ENCODE data around the gene GALNT4.

GALNT4 gene

DNA sequence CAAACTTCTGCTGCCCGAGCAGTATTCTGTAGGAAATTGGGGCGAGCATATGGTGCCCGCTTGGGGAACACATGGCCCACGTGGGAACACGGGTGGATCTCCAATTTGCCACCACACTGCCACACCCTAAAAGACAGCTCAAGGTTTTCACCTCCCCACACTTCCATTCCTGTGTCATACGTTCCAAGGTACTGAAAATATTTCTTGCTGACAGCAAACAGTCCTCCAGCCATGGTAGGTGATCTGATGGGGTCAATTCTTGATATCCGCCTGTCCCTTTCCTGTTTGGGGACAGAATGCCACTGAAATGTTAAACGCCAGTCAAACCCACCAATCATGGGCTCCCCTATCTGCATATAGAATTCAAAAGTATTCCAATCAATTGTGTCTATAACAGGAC is 1.2 kb downstream of the GALNT4 start:
- Mint-ChIP-seq H3K4me3 (peak overlapping the region; percentile 95), H3K27me3 (ENCODE audit: low read depth) (no peaks in the 10 kb centered on the region), H3K9me3 (no peaks in the 10 kb centered on the region), H3K36me3 (ENCODE audit: low read depth) (peaks cover 47% of the 10 kb centered on the region), H3K27ac (peak overlapping the region; percentile 88), H3K4me1 (ENCODE audit: low read depth) (peaks cover 53% of the 10 kb centered on the region)
- no peak for DNase-seq (ENCODE audit: low spot score)

DNA sequence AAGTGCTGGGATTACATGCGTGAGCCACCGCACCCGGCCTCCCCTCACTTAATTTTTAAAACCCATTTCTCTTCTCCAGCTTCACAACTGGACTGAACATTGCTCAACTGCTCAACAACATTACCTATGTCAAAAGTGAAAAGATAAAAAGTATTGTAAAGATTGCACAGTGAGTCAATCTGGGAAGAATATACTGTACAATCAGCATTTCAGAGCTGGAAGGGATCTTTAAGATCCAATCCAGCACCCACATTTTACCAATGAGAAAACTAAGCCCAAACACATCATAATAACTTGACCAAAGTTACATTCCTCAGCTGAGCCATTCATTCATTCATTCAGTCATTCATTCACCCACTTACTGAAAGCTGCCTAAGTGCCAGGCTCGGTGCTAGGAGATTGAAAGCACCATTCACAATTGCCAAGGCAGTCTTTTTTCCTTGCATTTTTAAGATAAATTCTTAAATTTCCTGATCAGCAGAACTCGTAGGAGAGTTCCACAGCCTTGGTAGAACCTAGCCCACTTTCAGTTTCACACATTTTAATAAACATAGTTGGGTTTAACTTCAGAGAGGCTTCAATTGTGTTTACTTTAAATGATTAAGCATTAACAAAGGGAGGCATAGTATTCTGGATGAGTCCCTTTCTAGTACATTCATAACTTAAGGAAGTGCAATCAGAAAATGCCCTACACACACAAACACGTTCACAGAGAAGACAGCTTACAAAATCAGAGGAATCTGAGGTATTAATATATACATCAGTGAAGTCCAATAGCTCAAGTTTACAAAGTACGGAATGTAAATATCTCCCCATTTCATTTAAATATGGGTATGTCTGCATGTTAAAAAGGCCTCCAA is 3.0 kb downstream of the GALNT4 start:
- Mint-ChIP-seq H3K9me3 (no peaks in the 10 kb centered on the region), H3K36me3 (ENCODE audit: low read depth) (peaks cover 48% of the 10 kb centered on the region), H3K27ac (peak overlapping the region; percentile 42), H3K27me3 (ENCODE audit: low read depth) (no peaks in the 10 kb centered on the region), H3K4me1 (ENCODE audit: low read depth) (peaks cover 49% of the 10 kb centered on the region), H3K4me3 (peak overlapping the region; percentile 81)
- no peak for DNase-seq (ENCODE audit: low spot score)

DNA sequence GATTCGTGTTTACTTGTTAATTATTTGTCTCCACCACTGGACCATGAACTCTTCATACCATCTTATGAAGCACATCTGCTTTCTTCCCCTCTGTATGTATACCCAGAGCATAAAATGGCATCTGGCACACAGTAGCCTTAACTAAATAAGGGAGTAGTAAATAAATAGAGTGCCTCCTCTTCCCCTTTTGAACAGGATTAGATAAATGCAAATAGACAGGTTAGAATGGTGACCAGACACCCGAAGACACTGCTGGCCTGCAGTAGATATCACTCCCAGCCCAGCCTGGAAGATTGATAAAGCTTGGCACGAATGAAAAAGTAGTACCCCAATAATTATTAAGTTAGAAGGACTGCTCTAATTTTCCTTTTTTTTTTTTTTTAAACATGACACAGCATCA is 6.9 kb downstream of the GALNT4 start:
- no peak for DNase-seq (ENCODE audit: low spot score)
- Mint-ChIP-seq H3K27me3 (ENCODE audit: low read depth) (no peaks in the 10 kb centered on the region), H3K36me3 (ENCODE audit: low read depth) (peaks cover 29% of the 10 kb centered on the region), H3K4me3 (no peak overlapping the region), H3K4me1 (ENCODE audit: low read depth) (peaks cover 32% of the 10 kb centered on the region), H3K27ac (no peak overlapping the region), H3K9me3 (no peaks in the 10 kb centered on the region)

DNA sequence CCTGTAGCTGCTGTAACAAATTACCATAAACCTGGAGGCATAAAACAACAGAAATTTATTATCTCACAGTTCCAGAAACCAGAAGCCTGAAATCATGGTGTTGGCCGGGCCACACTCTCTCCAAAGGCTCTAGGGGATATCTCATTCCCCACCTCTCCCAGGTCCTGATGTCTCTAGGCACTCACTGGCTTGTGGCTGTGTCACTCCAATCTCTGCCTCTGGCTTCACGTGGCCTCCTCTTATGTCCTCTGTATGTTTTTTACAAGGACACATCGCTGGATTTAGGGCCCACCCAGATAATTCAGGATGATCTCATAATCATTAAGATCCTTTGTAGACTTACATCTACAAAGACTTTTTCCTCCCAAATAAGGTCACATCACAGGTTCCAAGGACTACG is 8.0 kb downstream of the GALNT4 start:
- Mint-ChIP-seq H3K36me3 (ENCODE audit: low read depth) (peaks cover 23% of the 10 kb centered on the region), H3K27me3 (ENCODE audit: low read depth) (no peaks in the 10 kb centered on the region), H3K4me1 (ENCODE audit: low read depth) (peaks cover 25% of the 10 kb centered on the region), H3K9me3 (no peaks in the 10 kb centered on the region), H3K27ac (no peak overlapping the region), H3K4me3 (no peak overlapping the region)
- DNase-seq (ENCODE audit: low spot score): no peak

DNA sequence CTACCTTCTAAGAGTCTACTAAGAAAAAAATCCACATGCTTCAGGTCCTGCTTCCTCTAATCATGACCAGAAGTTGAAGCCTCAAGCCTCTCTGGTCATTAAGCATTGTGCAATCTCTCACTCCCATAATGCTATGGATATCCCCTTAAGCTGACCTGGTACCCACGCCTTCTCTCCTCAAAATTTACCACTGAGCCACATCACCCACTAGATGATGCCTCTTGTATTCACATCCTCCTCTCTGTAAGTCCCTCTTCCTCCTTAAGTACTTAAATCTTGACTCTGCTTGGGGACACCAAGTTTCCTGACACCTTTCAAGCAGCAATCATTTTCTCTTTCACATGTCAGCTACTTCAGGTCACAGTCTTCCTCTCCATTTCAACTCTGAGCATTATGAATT is 9.8 kb downstream of the GALNT4 start:
- Mint-ChIP-seq H3K4me3 (no peak overlapping the region), H3K4me1 (ENCODE audit: low read depth) (peaks cover 19% of the 10 kb centered on the region), H3K27me3 (ENCODE audit: low read depth) (no peaks in the 10 kb centered on the region), H3K27ac (no peak overlapping the region), H3K36me3 (ENCODE audit: low read depth) (peaks cover 19% of the 10 kb centered on the region), H3K9me3 (no peaks in the 10 kb centered on the region)
- DNase-seq (ENCODE audit: low spot score): no peak

DNA sequence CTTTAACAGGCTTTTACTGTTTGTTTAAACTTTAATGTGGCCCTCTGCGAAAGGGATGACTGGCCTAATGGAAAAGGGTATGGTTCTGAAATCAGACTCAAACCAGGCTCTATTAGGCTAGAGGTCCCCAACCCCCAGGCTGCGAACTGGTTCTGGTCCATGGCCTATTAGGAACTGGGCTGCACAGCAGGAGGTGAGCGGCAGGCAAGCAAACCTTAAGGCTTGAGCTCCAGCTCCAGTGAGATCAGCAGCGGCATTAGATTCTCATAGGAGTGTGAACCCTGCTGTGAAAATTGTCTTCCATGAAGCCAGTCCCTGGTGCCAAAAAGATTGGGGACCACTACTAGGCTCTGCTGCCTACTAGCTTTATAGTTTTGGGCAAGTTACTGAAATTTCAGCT is 11.1 kb downstream of the GALNT4 start:
- Mint-ChIP-seq H3K27ac (no peak overlapping the region), H3K9me3 (no peaks in the 10 kb centered on the region), H3K36me3 (ENCODE audit: low read depth) (peaks cover 13% of the 10 kb centered on the region), H3K27me3 (ENCODE audit: low read depth) (no peaks in the 10 kb centered on the region), H3K4me3 (no peak overlapping the region), H3K4me1 (ENCODE audit: low read depth) (peaks cover 13% of the 10 kb centered on the region)
- no peak for DNase-seq (ENCODE audit: low spot score)

DNA sequence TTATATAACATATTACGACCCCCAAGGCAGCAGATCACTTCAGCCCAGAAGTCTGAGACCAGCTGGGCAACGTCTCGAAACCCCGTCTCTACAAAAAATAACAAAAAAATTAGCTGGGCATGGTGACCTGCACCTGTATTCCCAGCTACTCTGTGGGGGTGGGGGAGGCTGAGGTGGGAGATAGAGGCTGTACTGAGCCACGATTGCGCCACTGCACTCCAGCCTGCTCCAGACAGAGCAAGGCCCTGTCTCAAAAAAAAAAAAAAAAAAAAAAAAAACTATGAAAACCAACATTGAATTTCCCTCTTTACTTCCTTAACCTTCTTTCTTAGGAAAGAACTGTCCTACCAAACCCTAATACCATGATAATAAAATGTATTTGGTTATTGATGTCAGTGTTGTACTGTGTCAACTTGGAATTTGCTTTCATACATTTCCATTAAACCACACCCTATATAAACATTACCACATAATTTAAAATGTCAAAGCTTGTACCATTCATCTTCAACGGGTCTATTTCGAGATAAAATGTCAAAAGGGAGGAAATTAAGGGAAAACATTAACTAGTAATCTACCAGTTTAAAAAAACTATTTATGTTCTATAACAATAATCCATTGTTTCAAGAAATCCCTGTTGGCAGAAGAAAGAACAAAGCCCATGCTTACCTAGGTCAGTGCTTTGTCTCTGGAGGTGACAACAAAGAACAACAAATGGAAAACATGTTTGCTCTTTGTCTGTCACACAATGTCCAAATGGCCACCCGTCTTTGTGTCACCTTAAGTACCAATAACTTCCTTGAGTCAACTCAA is 17.4 kb downstream of the GALNT4 start:
- Mint-ChIP-seq H3K36me3 (ENCODE audit: low read depth) (peaks cover 11% of the 10 kb centered on the region), H3K27ac (no peak overlapping the region), H3K27me3 (ENCODE audit: low read depth) (no peaks in the 10 kb centered on the region), H3K4me1 (ENCODE audit: low read depth) (peaks cover 17% of the 10 kb centered on the region), H3K4me3 (no peak overlapping the region), H3K9me3 (no peaks in the 10 kb centered on the region)
- no peak for DNase-seq (ENCODE audit: low spot score)

DNA sequence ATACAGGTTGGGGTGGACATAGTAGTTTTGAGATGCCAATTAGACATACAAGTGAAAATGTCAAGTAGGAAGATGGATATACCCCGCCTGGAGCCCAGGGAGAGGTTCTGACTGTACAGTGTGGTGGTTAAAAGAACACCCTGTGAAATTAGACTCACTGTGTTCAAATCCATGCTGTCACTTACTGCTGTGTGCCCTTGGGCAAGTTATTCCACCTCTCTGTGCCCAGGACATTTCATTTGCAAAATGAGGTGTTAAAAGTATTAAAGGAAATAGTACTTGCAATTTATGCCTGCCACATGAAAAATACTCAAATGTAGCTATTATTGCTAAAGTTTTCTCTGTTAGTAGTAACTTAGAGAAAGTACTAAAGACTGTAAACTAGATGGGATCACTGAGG is 18.5 kb downstream of the GALNT4 start:
- no peak for DNase-seq (ENCODE audit: low spot score)
- Mint-ChIP-seq H3K36me3 (ENCODE audit: low read depth) (peaks cover 13% of the 10 kb centered on the region), H3K4me3 (no peak overlapping the region), H3K9me3 (no peaks in the 10 kb centered on the region), H3K4me1 (ENCODE audit: low read depth) (peaks cover 18% of the 10 kb centered on the region), H3K27me3 (ENCODE audit: low read depth) (no peaks in the 10 kb centered on the region), H3K27ac (peak overlapping the region; percentile 12)

DNA sequence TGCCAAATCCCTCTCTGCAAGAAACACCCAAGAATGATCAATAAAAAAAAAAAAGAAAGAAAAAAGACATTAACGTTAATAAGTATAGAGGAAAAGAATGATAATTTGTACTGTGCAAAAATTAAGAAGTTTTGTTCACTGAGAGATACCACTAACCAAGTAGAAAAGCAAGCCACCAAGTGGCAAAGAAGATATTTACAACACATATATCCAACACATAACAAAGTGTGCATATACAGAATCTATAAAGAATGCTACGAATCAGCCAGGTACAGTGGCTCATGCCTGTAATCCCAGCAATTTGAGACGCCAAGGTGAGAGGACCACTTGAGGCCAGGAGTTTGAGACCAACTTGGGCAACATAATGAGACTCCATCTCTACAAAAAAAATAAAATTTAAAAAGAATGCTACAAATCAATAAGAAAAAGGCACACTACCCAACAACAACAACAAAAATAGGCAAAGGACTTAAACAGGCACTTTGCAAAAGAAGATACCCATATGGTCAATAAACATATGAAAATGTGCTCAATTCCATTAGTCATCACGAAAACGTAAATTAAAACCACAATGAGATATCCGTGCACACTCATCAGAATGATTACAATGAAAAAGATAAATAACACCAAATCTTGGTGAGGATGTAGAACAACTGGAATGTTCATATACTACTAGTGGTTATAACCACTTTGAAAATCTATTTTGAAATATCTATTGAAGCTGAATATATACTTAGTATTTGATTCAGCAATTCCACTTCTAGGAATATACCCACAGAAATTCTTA is 19.8 kb downstream of the GALNT4 start:
- DNase-seq (ENCODE audit: low spot score): no peak
- peaks cover 14% of the 10 kb centered on the region for H3K36me3 Mint-ChIP-seq (ENCODE audit: low read depth)

DNA sequence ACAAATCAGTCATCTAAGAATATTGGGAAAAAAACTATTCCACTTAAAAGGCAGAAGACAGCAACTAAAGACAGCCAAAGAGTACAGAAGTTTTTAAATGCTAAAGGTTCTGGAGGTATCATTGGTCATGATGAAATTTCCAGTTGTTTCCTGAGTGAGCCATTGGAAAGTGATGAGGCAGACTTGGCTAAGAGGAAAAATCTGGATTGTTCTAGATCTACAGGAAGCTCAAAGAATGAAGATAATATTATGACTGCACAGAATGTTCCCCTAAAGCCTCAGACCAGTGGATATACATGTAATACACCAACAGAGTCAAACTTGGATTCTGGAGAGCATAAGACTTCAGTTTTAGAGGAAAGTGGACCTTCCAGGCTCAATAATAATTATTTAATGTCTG is 22.8 kb downstream of the GALNT4 start:
- H3K27ac Mint-ChIP-seq: no peak overlapping the region
- H3K9me3 Mint-ChIP-seq: no peaks in the 10 kb centered on the region
- no peak for DNase-seq (ENCODE audit: low spot score)
- H3K27me3 Mint-ChIP-seq (ENCODE audit: low read depth): no peaks in the 10 kb centered on the region
- no peak overlapping the region for H3K4me3 Mint-ChIP-seq
- peaks cover 10% of the 10 kb centered on the region for H3K4me1 Mint-ChIP-seq (ENCODE audit: low read depth)
- H3K36me3 Mint-ChIP-seq (ENCODE audit: low read depth): peaks cover 14% of the 10 kb centered on the region

More for the DNA sequence above, 19.8 kb downstream of the GALNT4 start:
- H3K4me1 Mint-ChIP-seq (ENCODE audit: low read depth): peaks cover 13% of the 10 kb centered on the region
- no peak overlapping the region for H3K4me3 Mint-ChIP-seq
- H3K9me3 Mint-ChIP-seq: no peaks in the 10 kb centered on the region
- H3K27ac Mint-ChIP-seq: no peak overlapping the region
- H3K27me3 Mint-ChIP-seq (ENCODE audit: low read depth): no peaks in the 10 kb centered on the region

DNA sequence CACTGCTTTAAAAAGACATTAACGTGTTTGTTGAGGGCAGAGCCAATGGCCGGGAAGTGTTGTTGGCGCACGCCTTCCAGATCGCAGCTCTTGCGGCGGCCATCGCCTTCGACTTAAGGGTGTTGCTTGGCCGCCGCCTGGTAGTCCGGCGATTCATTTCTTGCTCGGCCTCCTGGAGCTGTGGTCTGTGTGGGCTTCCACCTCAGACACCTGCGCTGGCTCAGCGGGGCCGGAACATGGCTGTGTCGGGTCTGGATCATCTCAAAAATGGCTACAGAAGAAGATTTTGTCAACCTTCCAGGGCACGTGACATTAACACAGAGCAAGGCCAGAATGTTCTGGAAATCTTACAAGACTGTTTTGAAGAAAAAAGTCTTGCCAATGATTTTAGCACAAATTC is 24.7 kb downstream of the GALNT4 start:
- H3K27ac Mint-ChIP-seq: no peak overlapping the region
- H3K36me3 Mint-ChIP-seq (ENCODE audit: low read depth): peaks cover 24% of the 10 kb centered on the region
- H3K9me3 Mint-ChIP-seq: no peaks in the 10 kb centered on the region
- no peak overlapping the region for H3K4me3 Mint-ChIP-seq
- H3K4me1 Mint-ChIP-seq (ENCODE audit: low read depth): peaks cover 8% of the 10 kb centered on the region
- DNase-seq (ENCODE audit: low spot score): no peak
- H3K27me3 Mint-ChIP-seq (ENCODE audit: low read depth): no peaks in the 10 kb centered on the region

DNA sequence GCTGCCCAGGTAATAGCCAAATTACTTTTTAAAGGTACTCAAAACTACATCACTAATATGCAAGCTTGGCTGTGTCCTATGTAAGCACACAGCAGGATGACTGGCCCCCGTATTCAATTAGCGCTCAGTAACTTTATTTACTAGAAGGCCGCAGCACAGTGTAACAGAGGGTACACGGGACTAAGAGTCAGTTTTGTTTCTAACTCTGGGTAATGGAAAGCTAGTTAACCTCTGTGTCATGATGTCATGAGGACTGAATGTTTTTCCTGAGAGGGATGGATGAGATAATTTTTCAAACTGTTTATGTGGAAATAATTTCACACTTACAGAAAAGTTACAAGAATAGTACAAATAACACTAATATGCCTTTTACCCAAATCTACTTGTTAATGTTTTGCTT is 27.1 kb downstream of the GALNT4 start:
- no peak overlapping the region for H3K4me3 Mint-ChIP-seq
- DNase-seq (ENCODE audit: low spot score): no peak
- no peaks in the 10 kb centered on the region for H3K27me3 Mint-ChIP-seq (ENCODE audit: low read depth)
- H3K36me3 Mint-ChIP-seq (ENCODE audit: low read depth): peaks cover 31% of the 10 kb centered on the region
- no peak overlapping the region for H3K27ac Mint-ChIP-seq
- H3K4me1 Mint-ChIP-seq (ENCODE audit: low read depth): peaks cover 20% of the 10 kb centered on the region
- H3K9me3 Mint-ChIP-seq: no peaks in the 10 kb centered on the region

DNA sequence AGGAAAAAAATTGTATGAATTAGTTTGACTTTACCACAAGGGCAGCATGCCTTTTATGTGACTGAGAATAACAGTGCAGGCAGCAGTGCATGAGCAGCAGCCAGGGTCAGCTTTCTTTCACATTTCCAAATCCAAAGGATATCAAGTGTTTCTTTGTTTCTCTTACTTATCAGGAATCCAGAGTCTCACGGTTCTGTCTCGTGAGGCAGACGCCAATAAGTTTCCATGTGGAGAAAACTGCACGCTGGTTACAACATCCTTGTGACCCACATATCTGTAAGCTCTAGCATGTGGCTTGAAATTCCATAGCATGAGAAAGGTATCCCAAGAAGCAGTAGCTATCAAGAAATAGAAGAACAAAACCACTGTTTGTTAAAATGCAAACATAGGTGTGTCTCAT is 27.6 kb downstream of the GALNT4 start:
- Mint-ChIP-seq H3K9me3 (no peaks in the 10 kb centered on the region), H3K36me3 (ENCODE audit: low read depth) (peaks cover 29% of the 10 kb centered on the region)

More for the DNA sequence above, 27.6 kb downstream of the GALNT4 start:
- Mint-ChIP-seq H3K27ac (no peak overlapping the region), H3K4me3 (no peak overlapping the region), H3K27me3 (ENCODE audit: low read depth) (no peaks in the 10 kb centered on the region), H3K4me1 (ENCODE audit: low read depth) (peaks cover 18% of the 10 kb centered on the region)
- DNase-seq (ENCODE audit: low spot score): no peak

All from T-helper 2 cell treated with Interferon-gamma antibody and Interleukin-4, amounts not matched to agents 5 μg/mL and 100 μg/mL, for 36 hours (primary cell).